GM10847 (cell line): ENCODE measurements around the gene CACNA1B.
"Not testable (repeated sequence)": the region's sequence is repeated elsewhere in the genome, so short reads cannot be mapped to it uniquely, and the experiment has no call there.

Source experiments
- POLR2A ChIP-seq: IDR thresholded peaks from 2 replicates; pipeline ENCODE4 v1.6.1; 2011; ENCODE audit not compliant: insufficient read length; ENCODE audit errors: extremely low read depth

The CACNA1B gene

DNA sequence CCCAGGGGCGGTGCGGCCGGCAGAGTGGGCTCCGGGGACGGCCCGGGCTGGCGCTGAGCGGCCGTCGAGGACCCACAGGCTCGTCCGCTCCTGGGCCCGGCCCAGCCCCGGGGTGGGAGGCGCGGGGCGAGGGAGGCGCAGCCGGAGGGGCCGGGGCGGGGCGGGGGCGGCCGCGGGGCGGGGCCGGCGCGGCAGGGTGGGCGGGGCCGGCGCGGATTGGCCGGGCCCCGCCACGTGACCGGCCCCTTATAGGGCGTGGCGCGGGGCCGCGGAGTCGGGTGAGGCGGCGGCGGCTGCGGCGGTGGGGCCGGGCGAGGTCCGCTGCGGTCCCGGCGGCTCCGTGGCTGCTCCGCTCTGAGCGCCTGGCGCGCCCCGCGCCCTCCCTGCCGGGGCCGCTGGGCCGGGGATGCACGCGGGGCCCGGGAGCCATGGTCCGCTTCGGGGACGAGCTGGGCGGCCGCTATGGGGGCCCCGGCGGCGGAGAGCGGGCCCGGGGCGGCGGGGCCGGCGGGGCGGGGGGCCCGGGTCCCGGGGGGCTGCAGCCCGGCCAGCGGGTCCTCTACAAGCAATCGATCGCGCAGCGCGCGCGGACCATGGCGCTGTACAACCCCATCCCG, at the start of gene CACNA1B:
TSS of gene CACNA1B (plus strand) at position 277 of the 617 bp plus-strand sequence. CDS start at position 429, 152 bp downstream.
- TF ChIP-seq POLR2A = not testable (repeated sequence)

GRCh38 chr9:137827908-137828526, 49.6 kb upstream of the CACNA1B start:
- TF ChIP-seq POLR2A = no peak

GRCh38 chr9:137828527-137829259, 48.9 kb upstream of the CACNA1B start:
- TF ChIP-seq POLR2A = no peak

- TF ChIP-seq POLR2A = no peak
Observed at GRCh38 chr9:137829260-137829996, 48.2 kb upstream of the CACNA1B start.

DNA sequence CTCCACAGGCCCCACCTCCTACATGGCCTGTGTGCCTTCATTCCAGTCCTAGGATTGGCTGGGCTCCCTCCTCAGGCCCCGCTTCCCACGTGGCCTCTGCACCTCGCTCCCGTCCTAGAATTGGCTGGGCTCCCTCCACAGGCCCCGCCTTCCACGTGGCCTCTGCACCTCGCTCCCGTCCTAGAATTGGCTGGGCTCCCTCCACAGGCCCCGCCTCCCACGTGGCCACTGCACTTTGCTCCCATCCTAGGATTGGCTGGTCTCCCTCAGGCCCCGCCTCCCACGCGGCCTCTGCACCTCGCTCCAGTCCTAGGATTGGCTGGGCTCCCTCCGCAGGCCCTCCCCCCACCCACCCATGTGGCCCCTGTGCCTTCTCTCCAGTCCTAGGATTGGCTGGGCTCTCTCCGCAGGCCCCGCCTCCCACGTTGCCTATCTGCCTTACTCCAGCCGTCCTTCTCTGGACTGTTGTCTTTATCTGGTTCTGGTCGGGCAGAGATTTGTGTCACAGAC, 45.3 kb upstream of the CACNA1B start:
- TF ChIP-seq POLR2A = no peak

- TF ChIP-seq POLR2A = no peak
Observed at GRCh38 chr9:137832830-137833590, 44.6 kb upstream of the CACNA1B start.

- TF ChIP-seq POLR2A = no peak
Observed at GRCh38 chr9:137833721-137834613, 43.6 kb upstream of the CACNA1B start.

GRCh38 chr9:137834846-137835546, 42.6 kb upstream of the CACNA1B start:
- no peak for TF ChIP-seq POLR2A

DNA sequence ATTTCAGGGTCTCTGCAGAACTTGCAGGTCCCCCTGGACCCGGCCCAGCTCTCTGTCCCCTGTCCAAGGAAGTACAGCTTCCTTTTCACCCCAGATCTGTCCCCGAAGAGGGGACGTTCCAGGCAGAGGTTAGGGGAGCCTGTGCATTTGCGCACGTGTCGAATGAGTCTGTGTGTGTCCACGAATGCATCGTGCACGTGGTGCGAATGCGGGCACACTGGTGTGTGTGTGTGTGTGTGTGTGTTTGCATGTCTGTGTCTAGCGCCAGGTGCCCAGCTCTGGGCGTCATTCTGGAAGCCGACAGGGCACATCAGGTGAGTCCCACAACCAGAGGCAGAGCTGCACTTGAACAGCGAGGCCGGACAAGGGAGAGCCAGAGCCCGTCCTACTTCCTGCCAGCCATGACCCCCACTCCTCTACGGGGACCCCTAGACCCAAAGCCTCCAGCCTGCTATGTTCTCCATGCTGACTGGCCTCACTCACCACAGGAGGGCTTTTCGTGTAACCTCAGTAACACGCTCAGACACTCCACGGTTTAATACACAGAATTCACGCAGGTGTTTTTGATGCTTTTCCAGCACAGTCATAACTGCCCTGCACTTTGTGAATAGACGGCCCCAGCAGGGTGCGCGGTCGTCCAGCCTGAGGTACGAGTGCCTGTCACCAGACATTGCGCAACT, 41.3 kb upstream of the CACNA1B start:
- TF ChIP-seq POLR2A = no peak

DNA sequence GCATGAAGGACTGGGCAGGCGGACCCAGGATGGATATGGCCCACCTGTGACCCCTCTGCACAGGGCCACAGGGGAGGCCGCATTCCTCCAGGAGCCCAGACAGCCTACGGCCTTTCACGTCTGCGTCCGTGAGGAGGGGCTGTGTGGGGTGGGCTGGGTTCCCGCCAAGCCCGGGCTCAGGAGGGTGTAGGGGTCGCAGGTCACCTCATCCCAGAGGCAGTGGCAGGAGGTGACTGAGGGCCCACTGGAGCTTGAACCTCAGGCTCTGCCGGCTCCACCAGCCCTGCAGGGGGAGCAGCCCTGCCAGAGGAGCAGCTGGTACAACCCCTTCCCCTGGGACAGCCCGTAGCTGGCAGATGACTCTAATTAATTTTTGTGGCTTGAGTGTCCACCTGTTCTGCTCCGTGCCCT, 40.7 kb upstream of the CACNA1B start:
- TF ChIP-seq POLR2A = no peak

- TF ChIP-seq POLR2A = no peak
Observed at GRCh38 chr9:137837345-137838278, 40.0 kb upstream of the CACNA1B start.
